Osteocyte (in vitro differentiated cells): ENCODE data around the gene NEB. TPM values are rescaled to one million over a fixed set of nuclear protein-coding genes. Genes with fewer than 3 reads are reported as not detected.

Source experiments
- DNase-seq: peaks from one replicate; pipeline ENCODE4 v3.0.0; 2021; ENCODE audit warnings: mixed read lengths; ENCODE audit not compliant: unreplicated experiment; ENCODE audit errors: extremely low spot score
- H3K27ac Mint-ChIP-seq: one replicate; pipeline ENCODE4 v1.8.0; 2021; ENCODE audit warnings: mild to moderate bottlenecking, mixed read lengths; ENCODE audit not compliant: unreplicated experiment
- H3K27me3 Mint-ChIP-seq: one replicate; pipeline ENCODE4 v1.8.0; 2021; ENCODE audit warnings: mixed read lengths; ENCODE audit not compliant: unreplicated experiment
- H3K36me3 Mint-ChIP-seq: one replicate; pipeline ENCODE4 v1.8.0; 2021; ENCODE audit warnings: mixed read lengths; ENCODE audit not compliant: unreplicated experiment
- H3K4me1 Mint-ChIP-seq: one replicate; pipeline ENCODE4 v1.8.0; 2021; ENCODE audit warnings: mixed read lengths; ENCODE audit not compliant: unreplicated experiment
- H3K4me3 Mint-ChIP-seq: one replicate; pipeline ENCODE4 v1.8.0; 2021; ENCODE audit warnings: mild to moderate bottlenecking, moderate library complexity, mixed read lengths; ENCODE audit not compliant: unreplicated experiment
- H3K9me3 Mint-ChIP-seq: one replicate; pipeline ENCODE4 v1.8.0; 2021; ENCODE audit warnings: mixed read lengths; ENCODE audit not compliant: unreplicated experiment
- total RNA-seq: library from RNA; stranded (reverse); gene quantifications from 2 replicates; pipeline ENCODE4 v1.2.1, GENCODE V29; 2021
- TF ChIP-seq, protein P1 (sequence below): fragments of 200-600 bp; sonication (generic); IDR thresholded peaks from 2 replicates; pipeline ENCODE4 v1.5.0; 2021; ENCODE audit warnings: antibody characterized with exemption, mild to moderate bottlenecking, moderate library complexity

NEB gene
- total RNA-seq, 1 donor from 2014 or later, result 0.40 TPM

DNA sequence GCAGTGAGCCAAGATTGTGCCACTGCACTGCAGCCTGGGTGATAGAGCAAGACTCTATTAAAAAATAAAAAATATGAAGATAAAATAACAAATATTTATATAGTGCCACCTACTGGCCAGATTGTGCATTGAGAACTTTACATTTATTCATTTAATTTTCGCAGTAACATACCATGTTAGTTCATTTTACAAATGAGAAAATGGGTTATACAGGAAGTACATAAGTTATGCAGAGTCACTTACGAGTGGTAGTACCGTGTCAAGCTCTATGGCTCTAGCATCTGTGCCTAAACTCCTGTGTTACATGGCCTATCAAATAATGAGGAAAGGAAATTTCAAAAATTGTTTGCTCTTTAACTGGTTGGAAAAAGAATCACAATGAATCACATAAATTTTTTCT, 296.6 kb downstream of the NEB start:
- no peak for DNase-seq
- no peak overlapping the region for H3K4me3 Mint-ChIP-seq
- TF ChIP-seq, protein P1, sequence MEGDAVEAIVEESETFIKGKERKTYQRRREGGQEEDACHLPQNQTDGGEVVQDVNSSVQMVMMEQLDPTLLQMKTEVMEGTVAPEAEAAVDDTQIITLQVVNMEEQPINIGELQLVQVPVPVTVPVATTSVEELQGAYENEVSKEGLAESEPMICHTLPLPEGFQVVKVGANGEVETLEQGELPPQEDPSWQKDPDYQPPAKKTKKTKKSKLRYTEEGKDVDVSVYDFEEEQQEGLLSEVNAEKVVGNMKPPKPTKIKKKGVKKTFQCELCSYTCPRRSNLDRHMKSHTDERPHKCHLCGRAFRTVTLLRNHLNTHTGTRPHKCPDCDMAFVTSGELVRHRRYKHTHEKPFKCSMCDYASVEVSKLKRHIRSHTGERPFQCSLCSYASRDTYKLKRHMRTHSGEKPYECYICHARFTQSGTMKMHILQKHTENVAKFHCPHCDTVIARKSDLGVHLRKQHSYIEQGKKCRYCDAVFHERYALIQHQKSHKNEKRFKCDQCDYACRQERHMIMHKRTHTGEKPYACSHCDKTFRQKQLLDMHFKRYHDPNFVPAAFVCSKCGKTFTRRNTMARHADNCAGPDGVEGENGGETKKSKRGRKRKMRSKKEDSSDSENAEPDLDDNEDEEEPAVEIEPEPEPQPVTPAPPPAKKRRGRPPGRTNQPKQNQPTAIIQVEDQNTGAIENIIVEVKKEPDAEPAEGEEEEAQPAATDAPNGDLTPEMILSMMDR, result peak; percentile 68
- H3K4me1 Mint-ChIP-seq, result no peaks in the 10 kb centered on the region
- H3K36me3 Mint-ChIP-seq, result peaks cover 41% of the 10 kb centered on the region
- H3K9me3 Mint-ChIP-seq, result no peaks in the 10 kb centered on the region
- H3K27ac Mint-ChIP-seq, result peak overlapping the region; percentile 2
- no peaks in the 10 kb centered on the region for H3K27me3 Mint-ChIP-seq

Other genes with a start within 250 kb of the NEB start
- gene ARL5A, start 93.9 kb upstream of the NEB start, total RNA-seq, result 41.6 and 46.5 TPM in 2 replicates